Heart left ventricle (tissue), 16 donors: ENCODE data around the gene SLC25A1. TPM values are rescaled to one million over a fixed set of nuclear protein-coding genes. Genes with fewer than 3 reads are reported as not detected.
"Not testable (repeated sequence)": the region's sequence is repeated elsewhere in the genome, so short reads cannot be mapped to it uniquely, and the experiment has no call there.

Experiments
- ATAC-seq, 4 donors: fragments of 200-7000 bp; cut with Tn5 transposase; one replicate each; pipeline ENCODE4 v1.9.1; 2020 to 2022; ENCODE audit warnings: moderate library complexity in 4 of 4, mild to moderate bottlenecking in 3 of 4, moderate number of reproducible peaks in 1 of 4
- DNase-seq, 5 donors: peaks; one replicate each; pipeline ENCODE4 v3.0.0-alpha.2; 2020
- H3K27ac ChIP-seq, 12 donors: fragments of 200-600 bp; sonication (generic) in 4 of 12; one replicate each; pipeline versions ENCODE4 v1.5.0 to v1.8.0; 2016 to 2022; ENCODE audit warnings: mild to moderate bottlenecking in 2 of 12
- H3K27me3 ChIP-seq, 9 donors: fragments of 200-600 bp; sonication (generic) in 2 of 9; one replicate each; pipeline versions ENCODE4 v1.5.1 to v1.8.0; 2016 to 2022; ENCODE audit warnings: mild to moderate bottlenecking in 3 of 9
- H3K36me3 ChIP-seq, 9 donors: fragments of 200-600 bp; sonication (generic) in 2 of 9; one replicate each; pipeline versions ENCODE4 v1.5.0 to v1.8.0; 2018 to 2022; ENCODE audit warnings: mild to moderate bottlenecking in 2 of 9
- H3K4me1 ChIP-seq, 12 donors: fragments of 200-600 bp; sonication (generic) in 4 of 12; one replicate each; pipeline versions ENCODE4 v1.5.0 to v1.8.0; 2016 to 2022; ENCODE audit warnings: mild to moderate bottlenecking in 3 of 12
- H3K4me3 ChIP-seq, 12 donors: fragments of 200-600 bp; sonication (generic) in 4 of 12; one replicate each; pipeline versions ENCODE4 v1.5.0 to v1.8.0; 2017 to 2022; ENCODE audit warnings: mild to moderate bottlenecking in 9 of 12, moderate library complexity in 4 of 12
- H3K9me3 ChIP-seq, 12 donors: fragments of 200-600 bp; sonication (generic) in 4 of 12; one replicate each; pipeline versions ENCODE4 v1.5.0 to v1.8.0; 2016 to 2022; ENCODE audit warnings: mild to moderate bottlenecking in 1 of 12
- POLR2A ChIP-seq, 2 donors: fragments of 450-650 bp; IDR thresholded peaks; one replicate each; pipeline ENCODE4 v1.6.1; 2017; ENCODE audit warnings: antibody characterized with exemption in 2 of 2, mild to moderate bottlenecking in 2 of 2, moderate library complexity in 2 of 2
- WGBS, 4 donors: extraction: QIAGEN DNeasy Blood & Tissue Kit in 2 of 4; methylation state at CpG; one replicate each; pipeline versions ENCODE4 v1.1.5 to v1.1.7; 2013 to 2018; 5-methylcytosine and 5-hydroxymethylcytosine counted together
- intact Hi-C, 10 donors: fragments of 100-400 bp; cut with DNase I; formaldehyde crosslinking; loops; one replicate each; pipeline versions ENCODE4 v1.11.1 to v1.14.2; 2022
- polyA plus RNA-seq, 2 donors: library from polyadenylated mRNA; stranded (reverse); fragments of 200-250 nt; gene quantifications; one replicate each; pipeline ENCODE4 v1.2.3, GENCODE V29; 2013
- total RNA-seq, 9 donors: library from RNA; depleted of rRNA in 2 of 9; stranded (reverse); fragments of >200 nt in 2 of 9; fragmentation: NEBNext Ultra II Directional in 3 of 9; extraction: Animal tissue kit (Norgen Biotek cat#: 25700) in 3 of 9; gene quantifications; one replicate each; pipeline versions ENCODE4 v1.1.0 to v1.2.4, GENCODE V29; 2016 to 2023
- TF ChIP-seq, protein P1 (sequence below), 12 donors: fragments of 200-600 bp; sonication (generic) in 4 of 12; IDR thresholded peaks; one replicate each; pipeline versions ENCODE4 v1.5.0 to v1.8.0; 2018 to 2022; ENCODE audit warnings: antibody characterized with exemption in 12 of 12, mild to moderate bottlenecking in 5 of 12
- donor health status: ischemic (EF 13 %, LVEDD 7.1; RV severe dilation, severe dysfunction).
- donor health status: healthy with polysubstance abuse.
- donor health status: DM: no; HTN: yes; CAD: no.
- donor health status: DM: no; HTN: no; CAD: no.
- donor health status: ischemic (EF 25% LVEDD 6.9; RV normal size, moderate dysfunction).
- donor health status: ischemic (EF 25% LVEDD 5.7; RV mildly dilated, moderate dysfunction).
- donor health status: healthy.
- donor health status: DM: yes; HTN: yes; CAD: no.
- donor health status: ischemic (EF 35%, LVEDD 5.7; RV mildly dilated, moderate dysfunction).
- donor health status: nonischemic (EF 11% LVEDD 7.7; RV severe dilation, severe dysfunction).
- donor health status: DM: yes; HTN: yes; CAD: no.
- donor health status: PGD.
- donor health status: ischemic (EF 29% LVEDD 5.4; RV normal size, mild dysfunction).
- donor health status: nonischemic (EF 23%, LVEDD 6.1; RV moderate dilation, normal function).

Gene SLC25A1
- total and polyA plus RNA-seq, 11 donors = 16.1 to 35.8 (median 28.4) TPM

DNA sequence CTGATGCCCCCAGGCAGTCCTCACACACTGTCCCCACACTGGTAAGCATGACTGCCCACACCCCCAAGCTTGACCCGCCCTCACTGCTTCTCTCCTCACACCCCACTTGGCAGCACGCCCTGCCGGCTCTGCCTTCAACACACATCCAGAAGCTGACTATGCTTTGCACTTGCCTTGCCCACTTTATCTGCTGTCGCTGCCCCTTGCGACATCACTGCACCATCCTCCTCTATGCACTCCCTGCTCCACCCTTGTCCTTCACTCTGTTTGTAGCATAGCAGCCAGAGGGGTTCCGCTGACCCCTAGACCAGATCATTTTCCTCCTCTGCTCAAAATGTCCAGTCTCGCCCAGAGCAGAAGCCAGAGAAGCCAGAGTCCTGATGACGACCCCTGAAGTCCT lies 25.3 kb upstream of the SLC25A1 start:
- intact Hi-C loops = no loop called here
- TF ChIP-seq POLR2A (IDR thresholded peaks at IDR 0.05) = no peak
- TF ChIP-seq, protein P1, sequence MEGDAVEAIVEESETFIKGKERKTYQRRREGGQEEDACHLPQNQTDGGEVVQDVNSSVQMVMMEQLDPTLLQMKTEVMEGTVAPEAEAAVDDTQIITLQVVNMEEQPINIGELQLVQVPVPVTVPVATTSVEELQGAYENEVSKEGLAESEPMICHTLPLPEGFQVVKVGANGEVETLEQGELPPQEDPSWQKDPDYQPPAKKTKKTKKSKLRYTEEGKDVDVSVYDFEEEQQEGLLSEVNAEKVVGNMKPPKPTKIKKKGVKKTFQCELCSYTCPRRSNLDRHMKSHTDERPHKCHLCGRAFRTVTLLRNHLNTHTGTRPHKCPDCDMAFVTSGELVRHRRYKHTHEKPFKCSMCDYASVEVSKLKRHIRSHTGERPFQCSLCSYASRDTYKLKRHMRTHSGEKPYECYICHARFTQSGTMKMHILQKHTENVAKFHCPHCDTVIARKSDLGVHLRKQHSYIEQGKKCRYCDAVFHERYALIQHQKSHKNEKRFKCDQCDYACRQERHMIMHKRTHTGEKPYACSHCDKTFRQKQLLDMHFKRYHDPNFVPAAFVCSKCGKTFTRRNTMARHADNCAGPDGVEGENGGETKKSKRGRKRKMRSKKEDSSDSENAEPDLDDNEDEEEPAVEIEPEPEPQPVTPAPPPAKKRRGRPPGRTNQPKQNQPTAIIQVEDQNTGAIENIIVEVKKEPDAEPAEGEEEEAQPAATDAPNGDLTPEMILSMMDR (IDR thresholded peaks at IDR 0.05) = no peak
- ATAC-seq = no peak
- Histone ChIP-seq H3K4me1 (no peaks in the 10 kb centered on the region), H3K36me3 (peaks cover 0 to 41% (median 25%) of the 10 kb centered on the region in 9 donors), H3K4me3 (no peak overlapping the region), H3K27me3 (no peaks in the 10 kb centered on the region), H3K9me3 (no peaks in the 10 kb centered on the region), H3K27ac (no peak overlapping the region)
- 84 to 88% (median 86%) methylated on average over 8 of the region's 8 CpGs for WGBS, 4 donors
- DNase-seq = no peak

DNA sequence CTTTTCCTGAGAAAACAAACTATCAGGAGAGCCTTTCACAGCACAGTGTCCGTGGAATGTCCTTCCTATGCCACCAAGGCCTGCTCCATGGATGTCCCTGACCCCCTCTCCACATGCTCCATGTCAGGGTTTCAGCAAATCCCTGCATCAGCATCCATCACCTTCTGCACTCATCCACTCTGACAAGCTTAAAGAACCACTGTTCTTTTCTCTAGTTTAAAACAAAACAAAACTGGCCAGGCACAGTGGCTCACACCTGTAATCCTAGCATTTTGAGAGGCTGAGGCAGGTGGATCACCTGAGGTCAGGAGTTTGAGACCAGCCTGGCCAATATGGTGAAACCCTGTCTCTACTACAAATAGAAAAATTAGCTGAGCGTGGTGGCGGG lies 24.3 kb upstream of the SLC25A1 start:
- H3K36me3 ChIP-seq = peaks cover 0 to 39% (median 15%) of the 10 kb centered on the region in 9 donors
- H3K4me1 ChIP-seq, intact Hi-C loops: not testable (repeated sequence)

DNA sequence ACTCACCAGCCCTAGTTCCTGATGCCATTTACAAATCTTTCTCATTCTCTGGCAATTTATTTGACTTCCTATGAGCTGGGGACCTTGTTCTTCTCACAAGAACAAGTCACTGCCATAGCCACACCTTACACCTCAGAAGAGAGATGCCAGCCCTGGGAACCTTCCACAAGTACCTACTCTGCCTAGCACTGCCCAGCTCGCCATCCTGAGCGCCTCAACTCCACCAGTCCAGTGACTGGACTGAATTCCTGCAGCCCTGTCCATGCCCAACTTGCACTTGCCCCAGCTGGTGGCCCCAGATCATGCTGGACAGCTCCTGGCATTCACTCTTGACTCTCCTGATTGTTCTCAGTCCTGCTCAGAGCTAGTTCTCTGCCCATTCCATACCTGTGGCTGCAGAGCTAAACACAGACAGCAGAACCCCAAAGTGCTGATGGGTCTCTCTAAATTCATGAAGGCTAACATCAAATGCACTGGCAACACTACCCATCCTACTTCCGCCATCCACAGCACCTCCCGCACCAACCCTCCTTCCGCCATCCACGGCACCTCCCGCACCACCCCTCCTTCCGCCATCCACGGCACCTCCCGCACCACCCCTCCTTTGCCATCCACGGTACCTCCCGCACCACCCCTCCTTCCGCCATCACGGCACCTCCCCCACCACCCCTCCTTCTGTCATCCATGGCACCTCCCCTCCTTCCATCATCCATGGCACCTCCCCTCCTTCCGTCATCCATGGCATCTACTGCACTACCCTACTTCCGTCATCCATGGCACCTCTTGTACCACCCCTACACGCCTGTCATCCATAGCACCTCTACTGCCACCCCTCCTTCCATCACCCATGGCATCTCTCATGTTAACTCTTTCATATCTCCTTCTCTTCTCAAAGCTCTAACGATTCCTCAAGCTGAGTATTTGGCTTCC lies 23.6 kb upstream of the SLC25A1 start:
- no peaks in the 10 kb centered on the region for H3K27me3 ChIP-seq
- no peak overlapping the region for H3K4me3 ChIP-seq
- DNase-seq (no peak), ATAC-seq (peak in 2 of 4 donors; percentile 18 to 54)
- intact Hi-C loops = no loop called here
- WGBS, 4 donors = 95 to 97% (median 96%) methylated on average over 18 of the region's 18 CpGs
- peaks cover 0 to 39% (median 10%) of the 10 kb centered on the region in 9 donors for H3K36me3 ChIP-seq
- no peak overlapping the region for H3K27ac ChIP-seq
- H3K4me1 ChIP-seq = no peaks in the 10 kb centered on the region
- no peaks in the 10 kb centered on the region for H3K9me3 ChIP-seq
- TF ChIP-seq, protein P1 (IDR thresholded peaks at IDR 0.05) = no peak
- no peak for TF ChIP-seq POLR2A (IDR thresholded peaks at IDR 0.05)

More for the DNA sequence above, 24.3 kb upstream of the SLC25A1 start:
- H3K9me3 ChIP-seq, DNase-seq, ATAC-seq, H3K27ac ChIP-seq, H3K4me3 ChIP-seq, H3K27me3 ChIP-seq: not testable (repeated sequence)
- WGBS, 4 donors = 88 to 98% (median 96%) methylated on average over 3 of the region's 3 CpGs

DNA sequence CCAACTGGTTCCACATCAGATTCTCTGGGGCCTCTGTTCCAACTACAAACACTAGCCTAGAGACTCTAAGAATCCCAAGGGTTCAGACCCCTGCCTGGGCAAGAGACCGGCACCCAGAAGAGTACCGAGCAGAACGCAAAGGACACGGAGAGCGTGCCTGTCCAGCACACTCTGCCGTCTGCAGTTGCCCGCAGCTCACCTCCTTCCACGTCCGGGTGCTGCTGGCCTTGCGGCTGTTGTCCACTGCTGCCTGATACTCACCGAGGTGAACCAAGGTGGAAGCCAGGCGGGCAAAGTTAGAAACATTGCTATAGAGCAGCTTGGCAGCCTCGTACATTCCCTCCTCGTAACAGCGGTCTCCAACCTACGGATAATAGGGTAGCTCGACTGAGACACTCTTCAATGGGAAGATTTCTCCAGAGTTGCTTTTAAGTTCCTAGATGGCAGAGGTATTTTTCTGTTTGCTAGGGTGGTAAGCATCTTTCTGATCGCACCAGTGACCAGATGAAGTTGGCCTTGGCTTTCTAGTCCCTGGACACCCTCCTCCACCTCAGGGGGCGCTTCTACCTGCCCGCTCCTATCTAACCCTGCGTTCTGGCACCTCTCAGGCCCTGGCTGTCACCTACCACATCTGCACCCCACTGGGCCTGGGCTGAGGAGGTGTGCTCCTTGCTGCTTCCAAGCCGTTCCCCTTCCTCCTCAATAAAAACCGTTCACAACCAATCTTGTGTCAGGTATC lies 22.8 kb upstream of the SLC25A1 start:
- TF ChIP-seq POLR2A (IDR thresholded peaks at IDR 0.05) = no peak
- TF ChIP-seq, protein P1 (IDR thresholded peaks at IDR 0.05) = no peak
- WGBS, 4 donors = 91 to 96% (median 94%) methylated on average over 23 of the region's 23 CpGs

More for the DNA sequence above, 22.8 kb upstream of the SLC25A1 start:
- peaks cover 0 to 43% (median 12%) of the 10 kb centered on the region in 9 donors for H3K36me3 ChIP-seq
- H3K4me1 ChIP-seq = no peaks in the 10 kb centered on the region
- intact Hi-C loops = no loop called here
- ATAC-seq = no peak
- H3K27me3 ChIP-seq = no peaks in the 10 kb centered on the region
- no peak for DNase-seq
- H3K4me3 ChIP-seq = no peak overlapping the region
- no peak overlapping the region for H3K27ac ChIP-seq
- no peaks in the 10 kb centered on the region for H3K9me3 ChIP-seq
